Measurements from ENCODE around the gene PRPF19.
A peak's percentile ranks its signal among the peaks of the same experiment; 100 is the strongest.

PRPF19 gene

DNA sequence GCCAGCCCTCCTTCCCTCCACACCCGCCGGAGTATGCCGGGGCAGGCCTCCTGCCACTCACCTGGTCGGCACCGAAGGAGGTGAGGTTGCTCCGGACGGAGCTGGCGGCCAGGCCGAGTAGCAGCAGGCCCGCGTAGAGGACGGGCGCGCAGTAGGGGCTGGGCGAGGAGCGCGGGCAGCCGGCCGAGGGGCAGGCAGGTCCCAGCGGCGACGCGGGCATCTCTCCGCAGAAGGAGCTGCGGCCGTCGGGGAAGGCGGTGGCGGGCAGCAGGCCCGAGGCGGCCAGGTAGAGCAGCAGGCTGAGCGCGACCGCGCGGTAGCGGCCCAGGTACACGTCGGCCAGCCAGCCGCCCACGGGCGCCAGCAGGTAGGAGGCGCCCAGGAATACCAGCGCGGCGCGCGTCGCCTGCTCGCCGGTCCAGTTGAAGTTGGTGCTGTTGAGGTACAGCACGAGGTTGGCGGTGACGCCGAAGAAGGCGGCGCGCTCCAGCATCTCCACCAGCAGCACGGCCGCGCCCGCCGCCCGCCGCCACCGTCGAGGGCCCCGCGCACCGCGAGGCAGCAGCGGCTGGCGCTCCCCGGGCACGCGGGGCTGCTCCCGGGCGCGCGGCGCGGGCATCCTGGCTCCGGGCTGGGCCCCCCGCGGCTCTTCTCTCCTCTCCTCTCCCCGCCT, 44.7 kb upstream of the PRPF19 start:
- TF ChIP-seq, protein P1, sequence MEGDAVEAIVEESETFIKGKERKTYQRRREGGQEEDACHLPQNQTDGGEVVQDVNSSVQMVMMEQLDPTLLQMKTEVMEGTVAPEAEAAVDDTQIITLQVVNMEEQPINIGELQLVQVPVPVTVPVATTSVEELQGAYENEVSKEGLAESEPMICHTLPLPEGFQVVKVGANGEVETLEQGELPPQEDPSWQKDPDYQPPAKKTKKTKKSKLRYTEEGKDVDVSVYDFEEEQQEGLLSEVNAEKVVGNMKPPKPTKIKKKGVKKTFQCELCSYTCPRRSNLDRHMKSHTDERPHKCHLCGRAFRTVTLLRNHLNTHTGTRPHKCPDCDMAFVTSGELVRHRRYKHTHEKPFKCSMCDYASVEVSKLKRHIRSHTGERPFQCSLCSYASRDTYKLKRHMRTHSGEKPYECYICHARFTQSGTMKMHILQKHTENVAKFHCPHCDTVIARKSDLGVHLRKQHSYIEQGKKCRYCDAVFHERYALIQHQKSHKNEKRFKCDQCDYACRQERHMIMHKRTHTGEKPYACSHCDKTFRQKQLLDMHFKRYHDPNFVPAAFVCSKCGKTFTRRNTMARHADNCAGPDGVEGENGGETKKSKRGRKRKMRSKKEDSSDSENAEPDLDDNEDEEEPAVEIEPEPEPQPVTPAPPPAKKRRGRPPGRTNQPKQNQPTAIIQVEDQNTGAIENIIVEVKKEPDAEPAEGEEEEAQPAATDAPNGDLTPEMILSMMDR (IDR thresholded peaks at IDR 0.05; ENCODE audit: extremely low read depth, missing control alignments): no peak
- peak; percentile 56 for DNase-seq (ENCODE audit: low spot score)

DNA sequence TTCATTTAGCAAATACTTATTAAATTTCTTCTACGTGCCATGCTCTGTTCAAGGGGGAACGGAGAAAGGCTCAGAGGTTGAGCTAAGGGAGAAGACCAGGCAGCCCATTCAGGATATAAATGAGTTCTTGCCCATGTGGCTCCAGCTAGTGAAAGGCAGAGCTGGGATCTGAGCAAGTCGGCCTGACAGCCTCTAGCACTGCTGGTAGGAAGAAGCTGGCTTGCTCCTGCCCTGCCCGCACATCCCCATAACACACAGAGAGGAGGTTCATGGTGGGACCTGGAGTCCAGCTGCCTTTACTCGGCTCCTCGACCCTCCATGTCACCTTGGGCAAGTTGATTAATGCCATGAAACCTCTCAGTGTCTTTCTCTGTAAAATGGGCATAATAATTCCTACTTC, 43.6 kb upstream of the PRPF19 start:
- TF ChIP-seq, protein P1 (IDR thresholded peaks at IDR 0.05; ENCODE audit: extremely low read depth, missing control alignments): no peak
- no peak for DNase-seq (ENCODE audit: low spot score)

DNA sequence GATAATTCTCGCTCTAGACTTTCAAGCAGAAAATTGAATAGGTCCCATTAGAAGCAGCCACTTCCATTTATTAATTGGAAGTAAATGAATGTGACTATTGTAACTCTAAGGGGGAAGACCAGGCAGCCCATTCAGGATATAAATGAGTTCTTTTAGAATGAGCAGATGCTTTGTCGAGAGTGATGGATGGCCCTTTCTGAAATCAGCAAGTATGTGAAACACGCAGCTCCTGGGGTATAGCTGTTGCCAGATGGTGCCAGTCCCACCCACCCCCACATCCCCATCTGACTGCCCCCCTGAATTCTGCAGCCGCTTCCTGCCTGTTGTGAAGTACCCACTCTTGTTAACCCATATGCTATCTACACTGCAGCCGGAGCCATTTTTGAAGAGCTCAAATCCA, 41.9 kb upstream of the PRPF19 start:
- TF ChIP-seq, protein P1 (IDR thresholded peaks at IDR 0.05; ENCODE audit: extremely low read depth, missing control alignments): no peak
- DNase-seq (ENCODE audit: low spot score): no peak

DNA sequence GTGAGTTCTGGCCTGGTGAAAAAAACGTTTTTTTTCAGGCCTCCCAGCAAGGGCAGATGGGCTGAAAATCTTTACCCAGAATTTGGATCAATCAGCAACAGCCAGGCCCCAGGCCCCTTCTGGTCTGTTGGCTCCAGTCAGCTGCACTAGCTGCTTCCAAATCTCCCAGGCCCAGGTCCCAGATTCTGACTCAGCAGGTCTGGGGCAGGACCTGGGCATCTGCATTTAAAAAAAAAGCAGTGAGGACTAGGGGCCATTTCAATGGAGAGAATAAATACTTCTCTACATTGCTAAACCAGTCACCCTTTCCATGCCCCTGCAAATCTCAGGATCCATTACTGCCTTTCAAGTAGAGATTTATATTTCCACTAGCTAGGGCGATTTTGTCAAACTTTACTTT, 41.3 kb upstream of the PRPF19 start:
- DNase-seq (ENCODE audit: low spot score): no peak
- TF ChIP-seq, protein P1 (IDR thresholded peaks at IDR 0.05; ENCODE audit: extremely low read depth, missing control alignments): no peak

DNA sequence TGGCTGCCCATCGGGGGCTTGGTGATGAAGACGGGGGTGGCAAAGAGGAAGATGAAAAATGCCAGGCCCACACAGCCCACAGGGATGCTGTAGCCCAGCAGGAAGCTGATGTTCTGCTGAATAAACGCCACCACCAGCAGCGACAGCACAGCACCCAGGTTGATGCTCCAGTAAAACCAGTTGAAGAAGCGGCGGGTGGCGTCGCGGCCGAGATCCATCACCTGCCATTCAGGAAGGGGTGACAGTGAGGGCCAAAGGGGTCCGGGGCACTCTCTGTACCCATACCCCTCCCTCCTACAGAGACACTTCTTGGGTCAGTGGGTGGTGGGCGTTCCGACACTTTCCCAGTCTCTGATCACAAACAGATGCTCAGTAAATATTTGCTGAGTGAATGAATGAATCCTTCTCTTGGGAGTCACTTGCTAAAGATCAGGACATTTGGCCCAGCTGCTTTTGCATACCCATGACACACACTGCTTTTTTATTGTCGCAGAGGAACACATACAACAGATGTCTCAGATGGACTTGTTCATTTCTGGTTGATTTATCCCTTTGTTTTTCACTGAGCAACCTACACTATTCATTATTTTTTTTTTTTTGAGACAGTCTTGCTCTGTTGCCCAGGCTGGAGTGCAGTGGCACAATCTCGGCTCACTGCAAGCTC, 40.3 kb upstream of the PRPF19 start:
- TF ChIP-seq, protein P1 (IDR thresholded peaks at IDR 0.05; ENCODE audit: extremely low read depth, missing control alignments): no peak
- DNase-seq (ENCODE audit: low spot score): no peak

DNA sequence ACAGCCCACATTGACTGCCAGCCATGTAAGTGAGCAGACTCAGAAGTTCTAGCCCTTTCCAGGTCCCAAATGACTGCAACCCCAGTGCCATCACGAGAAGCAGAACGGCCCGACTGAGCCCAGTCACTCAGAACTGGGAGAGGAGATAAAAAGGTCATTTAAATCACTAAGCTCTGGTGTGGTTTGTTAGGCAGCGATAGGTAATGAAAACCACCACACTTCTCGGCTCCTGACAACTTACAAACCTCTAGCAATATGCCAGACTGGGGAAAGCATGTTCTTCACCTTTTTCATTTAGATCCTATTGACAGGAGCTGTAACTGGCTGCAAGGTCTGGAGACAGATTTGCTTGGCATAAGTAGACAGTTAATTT, 38.9 kb upstream of the PRPF19 start:
- no peak for DNase-seq (ENCODE audit: low spot score)
- TF ChIP-seq, protein P1 (IDR thresholded peaks at IDR 0.05; ENCODE audit: extremely low read depth, missing control alignments): no peak

DNA sequence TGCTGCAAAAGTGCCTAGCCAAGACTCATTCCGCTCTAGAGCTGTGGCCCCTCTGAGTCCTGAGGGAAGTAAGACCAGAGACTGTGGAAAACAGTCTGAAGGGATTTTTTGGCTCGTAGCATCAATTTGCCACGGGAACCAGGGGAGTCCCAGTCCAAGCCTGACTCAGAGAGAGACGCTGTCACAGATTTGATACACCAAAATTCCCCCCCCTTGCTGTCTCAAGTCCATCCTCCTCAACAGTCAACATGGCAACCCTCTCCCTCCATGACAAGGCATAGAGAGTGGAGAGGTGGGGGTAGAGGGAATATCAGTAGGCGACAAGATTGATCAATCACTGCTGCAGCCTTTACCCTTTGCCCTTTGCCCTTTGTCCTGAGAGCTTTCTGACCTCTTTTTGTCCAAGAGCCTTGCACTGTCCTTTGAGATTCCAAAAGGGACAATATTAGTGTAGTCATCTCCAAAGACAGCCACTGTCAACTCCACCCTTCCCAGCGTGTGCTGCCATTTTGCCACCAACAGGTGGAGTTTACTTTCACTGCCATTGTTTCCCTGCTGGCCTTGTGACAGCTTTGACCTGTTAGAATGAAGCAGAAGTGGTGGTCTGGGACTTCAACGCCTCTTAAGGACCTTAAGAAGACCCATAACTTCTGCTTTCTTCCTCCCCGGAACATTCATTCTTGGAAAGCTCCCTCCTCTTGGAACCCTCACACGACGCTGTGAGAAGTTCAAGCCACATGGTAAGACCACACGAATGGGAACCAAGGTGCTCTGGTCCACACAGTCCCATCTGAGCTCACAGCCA, 38.3 kb upstream of the PRPF19 start:
- TF ChIP-seq, protein P1 (IDR thresholded peaks at IDR 0.05; ENCODE audit: extremely low read depth, missing control alignments): peak; percentile 22

More for the DNA sequence above, 38.3 kb upstream of the PRPF19 start:
- DNase-seq (ENCODE audit: low spot score): no peak
